Upper lobe of left lung (tissue), 4 donors: ENCODE measurements around the gene DMXL1.

Source experiments
- POLR2A ChIP-seq, 4 donors: fragments of 450-650 bp; IDR thresholded peaks; one replicate each; pipeline ENCODE4 v1.5.1; 2016 to 2017; ENCODE audit warnings: antibody characterized with exemption in 4 of 4, mild to moderate bottlenecking in 2 of 4
- POLR2AphosphoS5 ChIP-seq, 2 donors: sonication (generic); formaldehyde crosslinking; IDR thresholded peaks; one replicate each; pipeline ENCODE4 v1.5.1; 2017; ENCODE audit warnings: antibody characterized with exemption in 2 of 2
- TF ChIP-seq, protein P1 (sequence below), 6 experiments: fragments of 450-650 bp in 4 of 6; fragments of 200-600 bp in 2 of 6; sonication (generic) in 2 of 6; IDR thresholded peaks; one replicate each; pipeline ENCODE4 v1.5.1; 2016 to 2019; ENCODE audit warnings: antibody characterized with exemption in 6 of 6

DNA sequence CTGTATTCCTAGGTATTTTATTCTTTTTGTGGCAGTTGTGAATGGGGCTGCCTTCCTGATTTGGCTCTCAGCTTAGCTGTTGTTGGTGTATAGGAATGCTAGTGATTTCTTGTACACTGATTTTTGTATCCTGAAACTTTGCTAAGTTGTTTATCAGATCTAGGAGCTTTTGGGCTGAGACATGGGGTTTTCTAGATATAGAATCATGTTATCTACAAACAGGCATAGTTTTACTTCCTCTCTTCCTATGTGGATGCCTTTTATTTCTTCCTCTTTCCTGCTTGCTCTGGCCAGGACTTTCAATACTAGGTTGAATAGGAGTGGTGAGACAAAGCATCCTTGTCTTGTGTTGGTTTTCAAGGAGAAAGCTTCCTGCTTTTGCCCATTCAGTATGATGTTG, 129.9 kb downstream of the DMXL1 start:
- TF ChIP-seq, protein P1, sequence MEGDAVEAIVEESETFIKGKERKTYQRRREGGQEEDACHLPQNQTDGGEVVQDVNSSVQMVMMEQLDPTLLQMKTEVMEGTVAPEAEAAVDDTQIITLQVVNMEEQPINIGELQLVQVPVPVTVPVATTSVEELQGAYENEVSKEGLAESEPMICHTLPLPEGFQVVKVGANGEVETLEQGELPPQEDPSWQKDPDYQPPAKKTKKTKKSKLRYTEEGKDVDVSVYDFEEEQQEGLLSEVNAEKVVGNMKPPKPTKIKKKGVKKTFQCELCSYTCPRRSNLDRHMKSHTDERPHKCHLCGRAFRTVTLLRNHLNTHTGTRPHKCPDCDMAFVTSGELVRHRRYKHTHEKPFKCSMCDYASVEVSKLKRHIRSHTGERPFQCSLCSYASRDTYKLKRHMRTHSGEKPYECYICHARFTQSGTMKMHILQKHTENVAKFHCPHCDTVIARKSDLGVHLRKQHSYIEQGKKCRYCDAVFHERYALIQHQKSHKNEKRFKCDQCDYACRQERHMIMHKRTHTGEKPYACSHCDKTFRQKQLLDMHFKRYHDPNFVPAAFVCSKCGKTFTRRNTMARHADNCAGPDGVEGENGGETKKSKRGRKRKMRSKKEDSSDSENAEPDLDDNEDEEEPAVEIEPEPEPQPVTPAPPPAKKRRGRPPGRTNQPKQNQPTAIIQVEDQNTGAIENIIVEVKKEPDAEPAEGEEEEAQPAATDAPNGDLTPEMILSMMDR (IDR thresholded peaks at IDR 0.05), result no peak
- TF ChIP-seq POLR2A (IDR thresholded peaks at IDR 0.05), result no peak
- no peak for TF ChIP-seq POLR2AphosphoS5 (IDR thresholded peaks at IDR 0.05)
